Gastrocnemius medialis (tissue), 4 donors: ENCODE results near the gene RBM10. TPM values are rescaled to one million over a fixed set of nuclear protein-coding genes. Genes with fewer than 3 reads are reported as not detected.

Source experiments
- ATAC-seq, 2 donors: fragments of 150-250 bp; one replicate each; pipeline ENCODE4 v1.9.1; 2016
- DNase-seq, 2 donors: peaks; one replicate each; pipeline ENCODE4 v3.0.0-alpha.2; 2019
- H3K27ac ChIP-seq, 4 donors: fragments of 200-600 bp; sonication (generic); 1 replicate in 1 of 4; 2 replicates in 3 of 4; pipeline ENCODE4 v1.5.1; 2016 to 2018; ENCODE audit warnings: mild to moderate bottlenecking in 2 of 4, moderate library complexity in 1 of 4
- H3K27me3 ChIP-seq, 3 donors: fragments of 200-600 bp; sonication (generic) in 2 of 3; 1 replicate in 1 of 3; 2 replicates in 2 of 3; pipeline versions ENCODE4 v1.5.1 to v1.6.0; 2016 to 2019; ENCODE audit warnings: mild to moderate bottlenecking in 1 of 3, moderate library complexity in 1 of 3
- H3K36me3 ChIP-seq, 2 donors: fragments of 200-600 bp; sonication (generic) in 1 of 2; one replicate each; pipeline ENCODE4 v1.5.1; 2017 to 2018
- H3K4me1 ChIP-seq, 2 donors: fragments of 200-600 bp; sonication (generic) in 1 of 2; one replicate each; pipeline ENCODE4 v1.5.1; 2016 to 2017; ENCODE audit warnings: mild to moderate bottlenecking in 2 of 2
- H3K4me3 ChIP-seq, 4 donors: fragments of 200-600 bp; sonication (generic) in 3 of 4; 1 replicate in 1 of 4; 2 replicates in 3 of 4; pipeline ENCODE4 v1.5.1; 2016 to 2019; ENCODE audit warnings: mild to moderate bottlenecking in 2 of 4
- H3K9me3 ChIP-seq, 3 donors: fragments of 200-600 bp; sonication (generic) in 2 of 3; 1 replicate in 1 of 3; 2 replicates in 2 of 3; pipeline ENCODE4 v1.5.1; 2016 to 2019
- CTCF ChIP-seq, 5 experiments: fragments of 450-650 bp in 3 of 5; fragments of 200-600 bp in 2 of 5; sonication (generic) in 2 of 5; IDR thresholded peaks in 4 of 5; conservative IDR thresholded peaks in 1 of 5; 1 replicate in 4 of 5; 2 replicates in 1 of 5; pipeline ENCODE4 v1.5.1; 2016 to 2019; ENCODE audit warnings: antibody characterized with exemption in 5 of 5, mild to moderate bottlenecking in 3 of 5, moderate library complexity in 3 of 5
- POLR2A ChIP-seq, 2 donors: fragments of 450-650 bp; IDR thresholded peaks; one replicate each; pipeline ENCODE4 v1.6.1; 2017; ENCODE audit warnings: antibody characterized with exemption in 2 of 2, mild to moderate bottlenecking in 2 of 2, moderate library complexity in 2 of 2
- in situ Hi-C, 4 donors: fragments of 200-750 bp; cut with MboI; loops; one replicate each; pipeline versions ENCODE4 v1.15.0 to v1.8.0; 2017; ENCODE audit warnings: low sequenced_read_pairs in 4 of 4
- intact Hi-C: fragments of 100-400 bp; cut with DNase I; formaldehyde crosslinking; loops from one replicate; pipeline ENCODE4 v1.15.1; 2023; ENCODE audit warnings: low total_unique reads
- total RNA-seq, 4 donors: library from RNA; depleted of rRNA; stranded (reverse); fragments of >200 nt; gene quantifications; one replicate each; pipeline versions ENCODE4 v1.1.0 to v1.2.3, GENCODE V29; 2016

Gene RBM10
- total RNA-seq, 4 donors from 2014 or later, result 18.7 to 49.3 (median 23.5) TPM

- Histone ChIP-seq H3K36me3 (no peaks in the 10 kb centered on the region), H3K4me3 (no peak overlapping the region), H3K9me3 (no peaks in the 10 kb centered on the region), H3K27ac (no peak overlapping the region), H3K4me1 (no peaks in the 10 kb centered on the region), H3K27me3 (no peaks in the 10 kb centered on the region)
- no peak for ATAC-seq
- DNase-seq, result no peak
- in situ Hi-C loops (no loop called here), intact Hi-C loops (no loop called here)
- TF ChIP-seq CTCF (IDR thresholded peaks at IDR 0.05 in 4 of 5, conservative IDR thresholded peaks at IDR 0.05 in 1 of 5) (no peak), POLR2A (IDR thresholded peaks at IDR 0.05) (no peak)
Measured at GRCh38 chrX:47156611-47157520, 11.8 kb downstream of the RBM10 start.

DNA sequence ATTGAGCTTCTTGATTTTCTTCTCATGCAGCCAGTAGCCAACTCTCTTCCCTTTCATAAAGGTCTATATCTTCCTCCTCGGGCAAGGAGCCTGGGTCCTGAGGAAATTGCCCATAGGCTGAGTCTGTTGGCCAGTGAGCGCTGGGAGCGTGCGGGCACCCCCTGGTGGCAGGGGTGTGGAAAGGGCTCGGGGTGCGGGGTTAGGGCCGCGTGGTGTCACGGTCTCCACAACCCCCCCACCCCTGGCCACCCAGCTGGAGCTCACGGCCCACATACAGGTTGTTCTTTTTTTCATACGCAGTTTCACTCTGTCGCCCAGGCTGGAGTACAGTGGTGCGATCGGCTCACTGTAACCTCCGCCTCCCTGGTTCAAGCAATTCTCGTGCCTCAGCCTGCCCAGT is 13.1 kb downstream of the RBM10 start:
- no peak for DNase-seq
- Histone ChIP-seq H3K36me3 (no peaks in the 10 kb centered on the region), H3K4me3 (no peak overlapping the region), H3K27ac (no peak overlapping the region), H3K9me3 (no peaks in the 10 kb centered on the region), H3K27me3 (no peaks in the 10 kb centered on the region), H3K4me1 (no peaks in the 10 kb centered on the region)
- in situ Hi-C loops, result no loop called here
- no peak for TF ChIP-seq POLR2A (IDR thresholded peaks at IDR 0.05)
- TF ChIP-seq CTCF (IDR thresholded peaks at IDR 0.05 in 4 of 5, conservative IDR thresholded peaks at IDR 0.05 in 1 of 5), result no peak
- no peak for ATAC-seq
- intact Hi-C loops, result no loop called here

DNA sequence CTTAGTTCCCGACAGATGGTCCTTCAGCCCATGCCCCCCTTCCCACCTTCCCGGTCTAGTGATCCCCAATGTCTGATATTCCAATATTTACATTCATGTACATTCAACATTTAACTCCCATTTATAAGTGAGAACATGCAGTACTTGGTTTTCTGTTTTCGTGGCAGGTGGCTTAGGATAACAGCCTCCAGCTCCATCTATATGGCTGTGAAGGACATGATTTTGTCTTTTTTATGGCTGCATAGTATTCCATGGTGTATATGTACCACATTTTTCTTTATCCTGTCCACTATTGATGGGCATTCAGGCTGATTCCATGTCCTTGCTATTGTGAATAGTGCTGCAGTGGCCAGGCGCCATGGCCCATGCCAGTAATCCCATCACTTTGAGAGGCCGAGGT is 13.8 kb downstream of the RBM10 start:
- H3K27ac ChIP-seq, result no peak overlapping the region
- H3K4me3 ChIP-seq, result no peak overlapping the region
- no peaks in the 10 kb centered on the region for H3K4me1 ChIP-seq
- no peaks in the 10 kb centered on the region for H3K36me3 ChIP-seq
- TF ChIP-seq POLR2A (IDR thresholded peaks at IDR 0.05) (no peak), CTCF (IDR thresholded peaks at IDR 0.05 in 4 of 5, conservative IDR thresholded peaks at IDR 0.05 in 1 of 5) (no peak)
- ATAC-seq, result no peak
- H3K9me3 ChIP-seq, result no peaks in the 10 kb centered on the region
- intact Hi-C loops (no loop called here), in situ Hi-C loops (no loop called here)
- H3K27me3 ChIP-seq, result no peaks in the 10 kb centered on the region
- DNase-seq, result no peak

GRCh38 chrX:47160781-47161180 is 15.8 kb downstream of the RBM10 start:
- no peaks in the 10 kb centered on the region for H3K36me3 ChIP-seq
- H3K27me3 ChIP-seq, result no peaks in the 10 kb centered on the region
- no peak overlapping the region for H3K27ac ChIP-seq
- no peak overlapping the region for H3K4me3 ChIP-seq
- intact Hi-C loops (no loop called here), in situ Hi-C loops (no loop called here)
- no peaks in the 10 kb centered on the region for H3K4me1 ChIP-seq
- ATAC-seq (no peak), DNase-seq (no peak)
- no peaks in the 10 kb centered on the region for H3K9me3 ChIP-seq
- no peak for TF ChIP-seq POLR2A (IDR thresholded peaks at IDR 0.05)
- TF ChIP-seq CTCF (IDR thresholded peaks at IDR 0.05 in 4 of 5, conservative IDR thresholded peaks at IDR 0.05 in 1 of 5), result no peak
